Measurements from ENCODE around the gene GCK. TPM values are rescaled to one million over a fixed set of nuclear protein-coding genes. Genes with fewer than 3 reads are reported as not detected.

GCK gene
- total RNA-seq, 1 donor from 2014 or later, result not detected

- DNase-seq (ENCODE audit: extremely low spot score, unreplicated experiment), result no peak
- H3K4me3 Mint-ChIP-seq (ENCODE audit: unreplicated experiment), result no peak overlapping the region
- TF ChIP-seq CTCF (IDR thresholded peaks at IDR 0.05), result no peak
- H3K27ac Mint-ChIP-seq (ENCODE audit: unreplicated experiment), result no peak overlapping the region
- H3K9me3 Mint-ChIP-seq (ENCODE audit: unreplicated experiment), result no peaks in the 10 kb centered on the region
- no peaks in the 10 kb centered on the region for H3K36me3 Mint-ChIP-seq (ENCODE audit: unreplicated experiment)
- no peaks in the 10 kb centered on the region for H3K27me3 Mint-ChIP-seq (ENCODE audit: unreplicated experiment)
- no peaks in the 10 kb centered on the region for H3K4me1 Mint-ChIP-seq (ENCODE audit: unreplicated experiment)
These were observed 40.4 kb upstream of the GCK start for GRCh38 chr7:44229546-44230105.

DNA sequence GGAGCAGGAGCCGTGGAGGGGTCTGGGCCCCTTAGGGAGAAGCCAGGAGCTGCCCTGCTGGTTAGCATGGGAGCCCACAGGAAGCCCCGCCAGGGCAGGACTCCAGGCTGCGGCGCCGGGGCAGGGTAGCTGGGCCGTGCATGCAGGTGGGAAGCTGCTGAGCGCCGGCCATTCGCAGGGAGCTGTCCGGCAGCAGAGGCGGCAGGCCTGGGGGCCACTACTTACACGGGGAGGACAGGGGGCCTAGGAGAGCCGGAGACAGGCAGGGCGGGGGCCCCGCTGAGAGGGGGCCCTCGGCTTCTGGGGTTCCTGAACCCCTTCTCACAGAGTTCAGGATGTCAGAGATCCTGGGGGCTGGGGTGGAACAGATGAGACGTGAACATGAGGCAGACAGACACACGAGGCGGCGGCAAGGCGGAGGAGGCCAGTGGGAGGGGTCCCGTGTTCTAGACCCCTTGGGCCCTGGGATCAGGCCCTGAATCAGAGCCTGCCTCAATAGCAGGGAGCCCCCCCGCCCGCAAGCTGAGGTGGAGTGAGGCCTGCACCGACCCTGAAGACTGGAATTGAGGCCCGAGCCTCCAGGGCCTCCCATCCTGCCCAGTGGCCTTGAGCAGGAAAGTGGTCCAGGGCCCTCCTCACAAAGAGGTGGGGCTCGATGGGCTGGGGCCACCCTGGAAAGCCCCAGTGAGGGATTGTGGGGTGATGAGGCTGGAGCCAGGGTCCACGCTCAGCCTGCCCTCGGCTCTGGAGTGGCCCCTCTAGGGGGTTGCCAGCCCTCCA, 39.5 kb upstream of the GCK start:
- Mint-ChIP-seq H3K27ac (ENCODE audit: unreplicated experiment) (no peak overlapping the region), H3K4me1 (ENCODE audit: unreplicated experiment) (no peaks in the 10 kb centered on the region), H3K9me3 (ENCODE audit: unreplicated experiment) (no peaks in the 10 kb centered on the region), H3K27me3 (ENCODE audit: unreplicated experiment) (peaks cover 2% of the 10 kb centered on the region), H3K4me3 (ENCODE audit: unreplicated experiment) (no peak overlapping the region), H3K36me3 (ENCODE audit: unreplicated experiment) (no peaks in the 10 kb centered on the region)
- no peak for DNase-seq (ENCODE audit: extremely low spot score, unreplicated experiment)
- no peak for TF ChIP-seq CTCF (IDR thresholded peaks at IDR 0.05)

DNA sequence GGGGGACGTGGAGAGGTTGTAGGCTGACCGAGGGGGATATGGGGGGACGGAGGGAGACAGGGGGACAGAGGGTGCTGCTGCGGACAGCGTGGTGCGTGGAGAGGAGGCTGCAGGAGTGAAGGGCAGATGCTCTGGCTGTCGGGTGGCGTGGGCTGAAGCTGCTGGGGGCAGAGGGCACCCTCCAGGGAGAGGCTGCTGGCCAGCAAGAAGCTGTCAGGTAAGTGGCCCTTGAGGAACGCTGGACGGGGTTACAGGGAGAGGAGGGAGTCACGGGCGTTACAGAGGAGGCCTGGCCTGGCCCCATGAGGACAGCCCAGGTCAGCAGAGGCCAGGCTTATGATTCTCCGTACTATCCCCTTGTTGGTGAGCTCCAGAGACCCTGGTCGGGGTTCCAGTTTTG, 38.7 kb upstream of the GCK start:
- Mint-ChIP-seq H3K9me3 (ENCODE audit: unreplicated experiment) (no peaks in the 10 kb centered on the region), H3K4me3 (ENCODE audit: unreplicated experiment) (no peak overlapping the region), H3K4me1 (ENCODE audit: unreplicated experiment) (no peaks in the 10 kb centered on the region), H3K36me3 (ENCODE audit: unreplicated experiment) (no peaks in the 10 kb centered on the region), H3K27ac (ENCODE audit: unreplicated experiment) (no peak overlapping the region), H3K27me3 (ENCODE audit: unreplicated experiment) (peaks cover 5% of the 10 kb centered on the region)
- no peak for DNase-seq (ENCODE audit: extremely low spot score, unreplicated experiment)
- no peak for TF ChIP-seq CTCF (IDR thresholded peaks at IDR 0.05)

DNA sequence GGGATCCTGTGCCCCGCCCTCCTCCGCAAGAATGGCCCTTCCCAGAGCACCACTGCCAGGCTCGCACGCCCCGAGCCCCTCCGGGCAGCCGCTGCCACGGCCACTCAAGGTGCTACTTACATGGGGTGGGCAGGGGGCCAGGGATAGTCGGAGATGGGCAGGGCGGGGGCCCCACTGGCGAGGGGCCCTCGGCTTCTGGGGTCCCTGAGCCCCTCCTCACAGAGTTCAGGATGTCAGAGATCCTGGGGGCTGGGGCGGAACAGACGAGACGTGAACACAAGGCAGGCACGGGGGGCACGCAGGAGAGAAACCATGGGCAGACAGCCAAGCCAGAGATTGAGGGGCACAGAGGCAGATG, 37.1 kb upstream of the GCK start:
- Mint-ChIP-seq H3K36me3 (ENCODE audit: unreplicated experiment) (no peaks in the 10 kb centered on the region), H3K4me3 (ENCODE audit: unreplicated experiment) (no peak overlapping the region), H3K9me3 (ENCODE audit: unreplicated experiment) (no peaks in the 10 kb centered on the region), H3K27ac (ENCODE audit: unreplicated experiment) (no peak overlapping the region), H3K4me1 (ENCODE audit: unreplicated experiment) (no peaks in the 10 kb centered on the region), H3K27me3 (ENCODE audit: unreplicated experiment) (peaks cover 5% of the 10 kb centered on the region)
- DNase-seq (ENCODE audit: extremely low spot score, unreplicated experiment), result no peak
- TF ChIP-seq CTCF (IDR thresholded peaks at IDR 0.05), result no peak

DNA sequence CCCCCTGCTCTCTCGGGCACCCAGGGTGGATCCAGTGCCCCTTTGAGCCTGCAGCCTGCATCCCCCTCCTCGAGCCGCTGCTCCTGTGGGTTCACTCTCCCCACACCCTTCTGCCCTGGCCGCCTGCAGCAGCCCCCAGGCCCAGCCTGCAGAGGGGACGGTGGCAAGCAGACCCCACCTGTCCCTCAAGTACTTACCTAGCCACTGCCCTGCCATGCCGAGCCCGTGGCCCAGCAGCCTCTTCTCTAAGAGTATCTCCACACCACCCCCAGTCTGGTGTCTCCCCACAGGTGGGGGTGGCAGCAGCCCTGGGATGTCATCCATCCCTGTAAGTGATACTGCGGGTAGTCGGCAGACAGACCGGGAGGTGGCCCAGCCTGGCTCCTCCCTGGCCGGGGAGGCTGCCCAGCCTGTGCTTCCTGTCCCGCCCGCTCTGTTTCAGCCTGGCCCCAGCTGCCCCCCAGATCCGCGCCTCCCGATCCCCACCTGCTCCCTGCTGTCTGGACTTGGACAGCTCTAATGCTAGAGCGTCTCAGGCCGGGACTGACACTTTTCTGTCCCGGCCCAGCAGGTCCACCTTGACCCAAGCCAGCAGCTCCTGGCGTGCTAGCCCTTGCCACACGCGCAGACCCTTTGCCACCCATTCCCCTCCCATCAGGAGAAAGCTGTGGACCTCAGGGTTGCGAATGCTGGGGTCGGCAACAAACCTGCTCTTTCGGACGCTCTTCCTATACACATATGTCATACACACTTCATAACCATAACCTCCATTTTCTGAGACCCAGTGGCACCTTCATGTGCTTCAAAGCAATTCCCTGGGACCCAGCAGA, 36.5 kb upstream of the GCK start:
- no peak for DNase-seq (ENCODE audit: extremely low spot score, unreplicated experiment)
- H3K4me1 Mint-ChIP-seq (ENCODE audit: unreplicated experiment), result no peaks in the 10 kb centered on the region
- H3K27ac Mint-ChIP-seq (ENCODE audit: unreplicated experiment), result no peak overlapping the region
- H3K4me3 Mint-ChIP-seq (ENCODE audit: unreplicated experiment), result no peak overlapping the region
- peaks cover 5% of the 10 kb centered on the region for H3K27me3 Mint-ChIP-seq (ENCODE audit: unreplicated experiment)
- no peak for TF ChIP-seq CTCF (IDR thresholded peaks at IDR 0.05)
- no peaks in the 10 kb centered on the region for H3K36me3 Mint-ChIP-seq (ENCODE audit: unreplicated experiment)
- no peaks in the 10 kb centered on the region for H3K9me3 Mint-ChIP-seq (ENCODE audit: unreplicated experiment)
